Sigmoid colon (tissue), 7 donors: Measurements from ENCODE around the gene CYP2C9. TPM values are rescaled to one million over a fixed set of nuclear protein-coding genes. Genes with fewer than 3 reads are reported as not detected.

Experiments used
- DNase-seq: peaks from one replicate; pipeline ENCODE4 v3.0.0-alpha.2; 2019
- H3K27ac ChIP-seq, 4 donors: fragments of 200-600 bp; sonication (generic); one replicate each; pipeline ENCODE4 v1.5.1; 2016 to 2019; ENCODE audit warnings: mild to moderate bottlenecking in 1 of 4
- H3K27me3 ChIP-seq, 3 donors: fragments of 200-600 bp; sonication (generic); one replicate each; pipeline ENCODE4 v1.5.1; 2019; ENCODE audit warnings: mild to moderate bottlenecking in 1 of 3
- H3K36me3 ChIP-seq, 4 donors: fragments of 200-600 bp; sonication (generic); one replicate each; pipeline ENCODE4 v1.5.1; 2016 to 2019
- H3K4me1 ChIP-seq, 4 donors: fragments of 200-600 bp; sonication (generic); one replicate each; pipeline ENCODE4 v1.5.1; 2017 to 2019
- H3K4me3 ChIP-seq, 4 donors: fragments of 200-600 bp; sonication (generic); one replicate each; pipeline ENCODE4 v1.5.1; 2017 to 2019; ENCODE audit warnings: mild to moderate bottlenecking in 2 of 4, moderate library complexity in 1 of 4
- H3K9me3 ChIP-seq, 4 donors: fragments of 200-600 bp in 3 of 4; sonication (generic) in 3 of 4; one replicate each; pipeline versions ENCODE4 v1.5.1 to v1.6.1; 2013 to 2019
- EP300 ChIP-seq, 4 donors: sonication (generic); formaldehyde crosslinking; IDR thresholded peaks; one replicate each; pipeline ENCODE4 v1.6.1; 2017; ENCODE audit warnings: antibody characterized with exemption in 4 of 4
- POLR2A ChIP-seq, 2 donors: fragments of 450-650 bp; IDR thresholded peaks; one replicate each; pipeline ENCODE4 v1.6.1; 2016; ENCODE audit warnings: antibody characterized with exemption in 2 of 2, mild to moderate bottlenecking in 2 of 2, moderate library complexity in 2 of 2
- POLR2AphosphoS5 ChIP-seq, 4 donors: sonication (generic); formaldehyde crosslinking; IDR thresholded peaks; one replicate each; pipeline ENCODE4 v1.6.1; 2017; ENCODE audit warnings: antibody characterized with exemption in 4 of 4
- WGBS, 2 donors: extraction: QIAGEN DNeasy Blood & Tissue Kit; methylation state at CpG; one replicate each; pipeline ENCODE4 v1.1.7; 2013; 5-methylcytosine and 5-hydroxymethylcytosine counted together
- intact Hi-C: fragments of 100-400 bp; cut with DNase I; formaldehyde crosslinking; loops from one replicate; pipeline ENCODE4 v1.15.1; 2023
- polyA plus RNA-seq, 3 donors: library from polyadenylated mRNA; stranded (reverse); fragments of 200-250 nt; gene quantifications; one replicate each; pipeline ENCODE4 v1.2.3, GENCODE V29; 2013
- total RNA-seq, 4 donors: library from RNA; depleted of rRNA; stranded (reverse); fragments of >200 nt; gene quantifications; one replicate each; pipeline ENCODE4 v1.1.0, GENCODE V29; 2016
- TF ChIP-seq, protein P1 (sequence below), 4 experiments: fragments of 450-650 bp in 3 of 4; fragments of 200-600 bp in 1 of 4; IDR thresholded peaks; one replicate each; pipeline ENCODE4 v1.5.1; 2016 to 2019; ENCODE audit warnings: antibody characterized with exemption in 4 of 4, mild to moderate bottlenecking in 3 of 4, moderate library complexity in 2 of 4
- donor health status: healthy with polysubstance abuse.
- donor health status: Bipolar disorder and iron deficiency.
- donor health status: healthy.

CYP2C9 gene
- total and polyA plus RNA-seq, 7 donors = 2.5 TPM; not detected in 6

DNA sequence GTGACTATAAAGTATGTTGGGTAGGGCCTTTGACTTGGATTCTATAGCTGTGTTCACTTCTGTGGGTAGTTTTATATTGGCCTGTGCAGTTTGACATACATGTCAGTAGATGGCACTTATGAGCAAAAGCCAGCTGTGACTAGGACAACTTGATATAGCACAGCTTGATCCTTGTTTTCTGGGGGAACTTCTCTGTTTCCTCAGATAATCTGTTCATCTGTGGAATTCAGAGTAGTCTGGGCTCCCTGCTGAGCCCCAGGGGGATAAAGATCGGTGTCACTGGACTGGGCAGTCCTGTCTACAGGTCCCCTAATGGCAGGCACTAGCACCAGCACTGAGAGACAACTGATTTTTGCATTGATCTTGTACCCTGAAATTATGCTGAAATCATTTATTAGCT is 25.4 kb downstream of the CYP2C9 start:
- H3K36me3 ChIP-seq = no peaks in the 10 kb centered on the region
- H3K4me1 ChIP-seq = no peaks in the 10 kb centered on the region
- H3K27me3 ChIP-seq = no peaks in the 10 kb centered on the region
- no peak for TF ChIP-seq EP300 (IDR thresholded peaks at IDR 0.05)
- TF ChIP-seq, protein P1, sequence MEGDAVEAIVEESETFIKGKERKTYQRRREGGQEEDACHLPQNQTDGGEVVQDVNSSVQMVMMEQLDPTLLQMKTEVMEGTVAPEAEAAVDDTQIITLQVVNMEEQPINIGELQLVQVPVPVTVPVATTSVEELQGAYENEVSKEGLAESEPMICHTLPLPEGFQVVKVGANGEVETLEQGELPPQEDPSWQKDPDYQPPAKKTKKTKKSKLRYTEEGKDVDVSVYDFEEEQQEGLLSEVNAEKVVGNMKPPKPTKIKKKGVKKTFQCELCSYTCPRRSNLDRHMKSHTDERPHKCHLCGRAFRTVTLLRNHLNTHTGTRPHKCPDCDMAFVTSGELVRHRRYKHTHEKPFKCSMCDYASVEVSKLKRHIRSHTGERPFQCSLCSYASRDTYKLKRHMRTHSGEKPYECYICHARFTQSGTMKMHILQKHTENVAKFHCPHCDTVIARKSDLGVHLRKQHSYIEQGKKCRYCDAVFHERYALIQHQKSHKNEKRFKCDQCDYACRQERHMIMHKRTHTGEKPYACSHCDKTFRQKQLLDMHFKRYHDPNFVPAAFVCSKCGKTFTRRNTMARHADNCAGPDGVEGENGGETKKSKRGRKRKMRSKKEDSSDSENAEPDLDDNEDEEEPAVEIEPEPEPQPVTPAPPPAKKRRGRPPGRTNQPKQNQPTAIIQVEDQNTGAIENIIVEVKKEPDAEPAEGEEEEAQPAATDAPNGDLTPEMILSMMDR (IDR thresholded peaks at IDR 0.05) = peak in 1 of 4 experiments; percentile 14
- H3K9me3 ChIP-seq = no peaks in the 10 kb centered on the region
- intact Hi-C loops = no loop called here
- no peak overlapping the region for H3K4me3 ChIP-seq
- no peak for DNase-seq
- no peak overlapping the region for H3K27ac ChIP-seq
- 1 to 19% methylated on average over 1 of the region's 1 CpG for WGBS, 2 donors

DNA sequence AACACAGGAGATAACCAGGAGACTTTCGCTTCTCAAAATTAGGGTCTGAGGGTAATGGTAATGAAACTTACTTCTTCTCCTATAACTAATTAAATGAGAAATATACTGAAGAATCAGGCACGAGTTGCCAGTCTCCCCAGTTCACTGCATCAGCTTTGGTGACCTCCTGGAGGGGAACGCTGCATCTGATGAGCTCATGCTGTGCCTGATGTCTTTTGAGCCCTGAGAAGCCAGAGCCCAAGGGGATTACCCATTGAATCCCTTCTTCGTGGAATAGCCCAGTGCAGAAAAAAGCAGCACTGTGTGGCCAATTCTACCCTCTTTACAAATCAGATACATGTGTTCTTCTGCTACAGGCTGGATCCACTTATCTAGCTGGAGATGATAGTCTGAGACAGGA is 45.1 kb downstream of the CYP2C9 start:
- 71 to 83% methylated on average over 4 of the region's 4 CpGs for WGBS, 2 donors
- H3K9me3 ChIP-seq = peaks cover 0 to 4% (median 0%) of the 10 kb centered on the region in 4 donors
- H3K36me3 ChIP-seq = no peaks in the 10 kb centered on the region
- H3K27ac ChIP-seq = no peak overlapping the region
- H3K4me1 ChIP-seq = no peaks in the 10 kb centered on the region
- no peak for DNase-seq
- no peaks in the 10 kb centered on the region for H3K27me3 ChIP-seq
- intact Hi-C loops = no loop called here
- H3K4me3 ChIP-seq = no peak overlapping the region
- TF ChIP-seq POLR2AphosphoS5 (IDR thresholded peaks at IDR 0.05) (no peak), POLR2A (IDR thresholded peaks at IDR 0.05) (no peak), EP300 (IDR thresholded peaks at IDR 0.05) (no peak)
- TF ChIP-seq, protein P1 (IDR thresholded peaks at IDR 0.05) = no peak

DNA sequence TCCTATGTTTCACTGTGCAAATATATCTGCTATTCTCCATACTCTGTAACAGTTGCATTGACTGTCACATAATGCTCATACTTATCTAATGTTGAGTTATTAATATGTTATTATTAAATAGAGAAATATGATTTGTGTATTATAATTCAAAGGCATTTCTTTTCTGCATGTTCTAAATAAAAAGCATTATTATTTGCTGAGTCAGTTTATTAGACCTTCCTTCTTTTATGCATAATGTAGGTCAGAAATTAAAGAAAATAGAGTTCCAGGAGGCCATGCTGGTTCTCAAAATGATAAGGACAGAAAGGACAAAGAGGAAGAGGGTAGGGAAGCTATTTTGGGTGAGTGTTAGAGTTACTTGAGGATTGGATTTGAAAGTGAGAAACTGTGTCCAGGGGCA is 50.7 kb downstream of the CYP2C9 start:
- intact Hi-C loops = no loop called here
- H3K4me3 ChIP-seq = no peak overlapping the region
- H3K36me3 ChIP-seq = no peaks in the 10 kb centered on the region
- no peak overlapping the region for H3K27ac ChIP-seq
- peaks cover 0 to 14% (median 9%) of the 10 kb centered on the region in 4 donors for H3K9me3 ChIP-seq
- DNase-seq = no peak
- TF ChIP-seq POLR2A (IDR thresholded peaks at IDR 0.05) = no peak
- TF ChIP-seq POLR2AphosphoS5 (IDR thresholded peaks at IDR 0.05) = no peak
- TF ChIP-seq, protein P1 (IDR thresholded peaks at IDR 0.05) = no peak
- TF ChIP-seq EP300 (IDR thresholded peaks at IDR 0.05) = no peak
- no peaks in the 10 kb centered on the region for H3K4me1 ChIP-seq
- H3K27me3 ChIP-seq = no peaks in the 10 kb centered on the region

DNA sequence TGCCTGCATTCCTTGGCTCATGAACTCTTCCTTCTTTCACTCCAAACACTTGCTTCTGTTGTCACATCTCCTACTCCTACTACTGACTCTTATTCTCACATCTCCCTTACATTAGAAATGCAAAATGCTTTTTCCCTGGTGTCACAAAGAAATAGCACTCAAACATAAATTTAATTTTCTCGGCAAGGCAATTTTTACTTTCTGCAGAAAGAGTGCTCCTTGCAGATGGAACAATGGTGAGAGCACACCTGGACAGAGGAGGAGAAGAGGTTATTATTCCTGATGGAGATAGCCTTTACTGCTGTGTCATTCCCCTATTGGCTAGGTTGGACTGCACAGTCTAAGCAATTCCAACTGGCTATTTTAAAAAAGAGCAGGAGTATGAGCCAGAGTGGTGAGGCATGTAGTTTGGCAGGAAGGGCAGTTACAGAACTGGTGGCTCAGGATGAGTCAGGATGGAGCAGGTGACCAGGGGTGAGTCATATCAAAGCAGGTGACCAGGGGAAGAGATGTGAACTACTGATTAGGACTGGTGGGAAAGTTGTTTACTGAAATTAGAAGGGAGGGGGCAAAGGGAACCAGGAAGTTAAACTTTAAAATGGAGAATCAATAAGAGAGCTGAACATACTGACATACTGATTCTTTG is 52.9 kb downstream of the CYP2C9 start:
- DNase-seq = no peak
- H3K4me1 ChIP-seq = no peaks in the 10 kb centered on the region
- TF ChIP-seq POLR2AphosphoS5 (IDR thresholded peaks at IDR 0.05) (no peak), EP300 (IDR thresholded peaks at IDR 0.05) (no peak), POLR2A (IDR thresholded peaks at IDR 0.05) (no peak)
- TF ChIP-seq, protein P1 (IDR thresholded peaks at IDR 0.05) = no peak
- 95 to 99% methylated on average over 1 of the region's 1 CpG for WGBS, 2 donors
- H3K4me3 ChIP-seq = no peak overlapping the region
- peaks cover 0 to 14% (median 9%) of the 10 kb centered on the region in 4 donors for H3K9me3 ChIP-seq
- intact Hi-C loops = no loop called here
- no peak overlapping the region for H3K27ac ChIP-seq
- no peaks in the 10 kb centered on the region for H3K36me3 ChIP-seq
- H3K27me3 ChIP-seq = no peaks in the 10 kb centered on the region

DNA sequence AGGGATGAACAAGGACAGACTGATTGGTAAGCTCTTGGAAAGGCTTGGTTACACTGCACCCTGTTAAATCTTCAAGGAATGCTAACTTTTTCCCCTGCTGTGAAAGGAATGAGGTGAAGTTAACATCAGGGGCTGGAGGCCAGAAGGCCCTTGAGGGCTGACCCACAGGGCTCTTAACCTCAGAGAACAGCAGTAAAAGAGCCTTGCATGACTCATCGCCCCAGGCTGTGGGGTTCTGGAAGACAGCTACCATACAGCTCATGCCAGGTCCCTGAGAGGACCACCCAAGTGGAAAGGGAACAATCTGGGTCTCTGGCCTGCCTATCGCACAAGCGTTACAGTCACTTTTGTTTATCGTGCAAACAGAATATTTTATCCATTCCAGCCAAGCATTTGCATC is 54.4 kb downstream of the CYP2C9 start:
- WGBS, 2 donors = 64 to 86% methylated on average over 4 of the region's 4 CpGs
- H3K27me3 ChIP-seq = no peaks in the 10 kb centered on the region
- no peak overlapping the region for H3K27ac ChIP-seq
- H3K4me1 ChIP-seq = no peaks in the 10 kb centered on the region
- no peak for DNase-seq
- H3K36me3 ChIP-seq = no peaks in the 10 kb centered on the region
- intact Hi-C loops = no loop called here
- TF ChIP-seq, protein P1 (IDR thresholded peaks at IDR 0.05) = no peak
- TF ChIP-seq EP300 (IDR thresholded peaks at IDR 0.05) (no peak), POLR2A (IDR thresholded peaks at IDR 0.05) (no peak), POLR2AphosphoS5 (IDR thresholded peaks at IDR 0.05) (no peak)
- H3K4me3 ChIP-seq = no peak overlapping the region
- H3K9me3 ChIP-seq = peaks cover 0 to 14% (median 9%) of the 10 kb centered on the region in 4 donors
